Panc1 (cell line): ENCODE results near the gene AKR1C2. TPM values are rescaled to one million over a fixed set of nuclear protein-coding genes. Genes with fewer than 3 reads are reported as not detected.
"Not testable (repeated sequence)": the region's sequence is repeated elsewhere in the genome, so short reads cannot be mapped to it uniquely, and the experiment has no call there.

Source experiments
- ATAC-seq: fragments of 200-7000 bp; cut with Tn5 transposase; 2 replicates; pipeline ENCODE4 v1.9.1; 2020; ENCODE audit warnings: mild to moderate bottlenecking, moderate library complexity
- BruUV-seq: library from RNA; stranded (reverse); fragments of 400-500 nt; replicated peaks from 2 replicates; lab custom pipeline; 2021; lab: Mats Ljungman, UMichigan
- CTCF ChIA-PET: fragments of 300-600 bp; sonication (Branson Sonifier 250); formaldehyde crosslinking; loops from one replicate; lab custom pipeline; 2022; ENCODE audit warnings: antibody characterized with exemption; lab: Charles Lee
- POLR2A ChIA-PET: fragments of 300-600 bp; sonication (Branson Sonifier 250); formaldehyde crosslinking; loops from one replicate; lab custom pipeline; 2022; ENCODE audit warnings: antibody characterized with exemption; lab: Charles Lee
- DNase-seq: peaks from one replicate; pipeline ENCODE4 v3.0.0-alpha.2; 2010; ENCODE audit warnings: low read depth, low spot score
- H3K27ac ChIP-seq: 2 replicates; pipeline ENCODE4 v1.5.1; 2011; ENCODE audit warnings: mild to moderate bottlenecking, low read length, inconsistent platforms
- H3K27me3 ChIP-seq: fragments of 200-500 bp; sonication (Bioruptor generic); 2 replicates; pipeline ENCODE4 v1.6.0; 2014; ENCODE audit warnings: low read length, inconsistent platforms; ENCODE audit not compliant: control insufficient read depth, insufficient read depth
- H3K36me3 ChIP-seq: fragments of 200-500 bp; sonication (Bioruptor generic); 2 replicates; pipeline ENCODE4 v1.5.1; 2014; ENCODE audit warnings: inconsistent platforms, mild to moderate bottlenecking, low read length, moderate library complexity; ENCODE audit not compliant: control insufficient read depth, insufficient read depth
- H3K4me1 ChIP-seq: 2 replicates; pipeline ENCODE4 v1.5.1; 2011; ENCODE audit warnings: inconsistent platforms, mild to moderate bottlenecking, low read length, moderate library complexity; ENCODE audit not compliant: control insufficient read depth, insufficient read depth
- H3K4me3 ChIP-seq, 2 experiments: 2 replicates each; pipeline ENCODE4 v1.5.1; 2011 to 2012; ENCODE audit warnings: low read depth in 2 of 2, low read length in 2 of 2, mild to moderate bottlenecking in 2 of 2, inconsistent platforms in 1 of 2, moderate library complexity in 1 of 2
- H3K9me3 ChIP-seq: fragments of 200-500 bp; sonication (Bioruptor generic); 2 replicates; pipeline ENCODE4 v1.5.1; 2014; ENCODE audit warnings: low read depth, mild to moderate bottlenecking, inconsistent platforms, low read length, moderate library complexity; ENCODE audit not compliant: control insufficient read depth, insufficient read depth
- in situ Hi-C: cut with HindIII; loops from 2 replicates; pipeline ENCODE4 v1.10.0; 2016; ENCODE audit warnings: low sequenced_read_pairs, low pct_unique_long_range_greater_than_20kb
- intact Hi-C: fragments of 100-400 bp; cut with micrococcal nuclease; formaldehyde crosslinking; loops from one replicate; pipeline ENCODE4 v1.10.0; 2022; ENCODE audit not compliant: unreplicated experiment
- total RNA-seq: library from RNA; stranded (reverse); gene quantifications from one replicate; pipeline ENCODE4 v1.2.1, GENCODE V29; 2021; ENCODE audit not compliant: unreplicated experiment

The AKR1C2 gene
- total RNA-seq, 1 experiment from 2014 or later: 0.33 TPM

DNA sequence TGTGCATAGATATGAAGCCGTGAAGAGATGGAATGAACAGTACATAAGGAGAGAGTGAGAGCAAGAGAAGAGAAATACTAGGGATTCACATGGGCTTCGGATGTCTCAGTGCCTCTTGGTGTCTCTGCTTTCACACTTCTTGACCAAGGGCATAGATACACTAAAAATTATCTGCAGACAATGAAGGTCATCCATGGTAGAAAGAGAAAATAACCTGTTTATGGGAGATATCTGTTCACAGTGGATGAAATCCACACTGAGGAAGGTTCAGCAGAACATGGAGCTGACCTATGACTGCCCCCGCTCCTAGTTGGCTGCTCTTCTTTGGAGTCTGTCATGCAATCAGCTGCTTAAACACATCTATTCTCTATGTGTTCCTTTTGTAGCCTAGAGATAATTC is 34.4 kb downstream of the AKR1C2 start:
- H3K9me3 ChIP-seq, in situ Hi-C loops, DNase-seq, H3K4me1 ChIP-seq, ATAC-seq, BruUV-seq, H3K27ac ChIP-seq, CTCF ChIA-PET, H3K4me3 ChIP-seq, intact Hi-C loops, H3K27me3 ChIP-seq, POLR2A ChIA-PET, H3K36me3 ChIP-seq: not testable (repeated sequence)

- H3K27me3 ChIP-seq, POLR2A ChIA-PET, DNase-seq, H3K9me3 ChIP-seq, ATAC-seq, in situ Hi-C loops, CTCF ChIA-PET, BruUV-seq, H3K4me3 ChIP-seq, H3K27ac ChIP-seq, H3K4me1 ChIP-seq, intact Hi-C loops, H3K36me3 ChIP-seq: not testable (repeated sequence)
These were observed 36.5 kb downstream of the AKR1C2 start for GRCh38 chr10:4967189-4967588.

DNA sequence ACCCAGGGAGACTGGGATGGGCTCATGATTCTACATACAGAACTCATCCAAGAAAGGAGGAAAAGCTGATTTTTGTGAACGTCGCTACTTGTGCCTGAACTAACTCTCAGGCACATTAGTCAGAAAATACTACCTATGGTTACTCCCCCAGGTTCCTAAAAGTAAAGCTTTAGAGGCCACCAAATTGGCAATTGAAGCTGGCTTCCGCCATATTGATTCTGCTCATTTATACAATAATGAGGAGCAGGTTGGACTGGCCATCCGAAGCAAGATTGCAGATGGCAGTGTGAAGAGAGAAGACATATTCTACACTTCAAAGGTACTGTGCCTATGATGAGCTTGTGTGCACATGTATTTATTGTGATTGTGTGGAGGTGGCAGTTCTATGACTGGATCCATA is 37.9 kb downstream of the AKR1C2 start:
- H3K9me3 ChIP-seq, H3K4me3 ChIP-seq, intact Hi-C loops, H3K27me3 ChIP-seq, POLR2A ChIA-PET, DNase-seq, ATAC-seq, H3K4me1 ChIP-seq, H3K27ac ChIP-seq, CTCF ChIA-PET, in situ Hi-C loops, H3K36me3 ChIP-seq, BruUV-seq: not testable (repeated sequence)

DNA sequence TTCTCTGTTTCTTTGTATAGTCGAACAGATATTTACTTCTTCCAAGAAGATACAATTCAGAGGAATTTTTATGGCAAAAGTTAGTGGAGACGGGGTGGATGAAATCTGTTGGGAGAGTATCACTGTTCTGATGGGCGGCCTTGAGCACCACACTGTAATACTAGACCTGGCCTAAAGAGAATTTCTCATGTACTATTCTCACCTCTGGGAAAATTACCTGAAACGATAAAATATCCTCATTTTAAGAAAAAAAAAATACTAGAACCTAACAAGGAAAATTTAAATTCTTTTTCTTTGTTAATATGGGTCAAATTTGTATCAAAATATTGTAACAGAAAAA is 39.9 kb downstream of the AKR1C2 start:
- ATAC-seq, H3K9me3 ChIP-seq, BruUV-seq, POLR2A ChIA-PET, H3K36me3 ChIP-seq, DNase-seq, intact Hi-C loops, H3K4me1 ChIP-seq, H3K27me3 ChIP-seq, H3K27ac ChIP-seq, in situ Hi-C loops, H3K4me3 ChIP-seq, CTCF ChIA-PET: not testable (repeated sequence)

DNA sequence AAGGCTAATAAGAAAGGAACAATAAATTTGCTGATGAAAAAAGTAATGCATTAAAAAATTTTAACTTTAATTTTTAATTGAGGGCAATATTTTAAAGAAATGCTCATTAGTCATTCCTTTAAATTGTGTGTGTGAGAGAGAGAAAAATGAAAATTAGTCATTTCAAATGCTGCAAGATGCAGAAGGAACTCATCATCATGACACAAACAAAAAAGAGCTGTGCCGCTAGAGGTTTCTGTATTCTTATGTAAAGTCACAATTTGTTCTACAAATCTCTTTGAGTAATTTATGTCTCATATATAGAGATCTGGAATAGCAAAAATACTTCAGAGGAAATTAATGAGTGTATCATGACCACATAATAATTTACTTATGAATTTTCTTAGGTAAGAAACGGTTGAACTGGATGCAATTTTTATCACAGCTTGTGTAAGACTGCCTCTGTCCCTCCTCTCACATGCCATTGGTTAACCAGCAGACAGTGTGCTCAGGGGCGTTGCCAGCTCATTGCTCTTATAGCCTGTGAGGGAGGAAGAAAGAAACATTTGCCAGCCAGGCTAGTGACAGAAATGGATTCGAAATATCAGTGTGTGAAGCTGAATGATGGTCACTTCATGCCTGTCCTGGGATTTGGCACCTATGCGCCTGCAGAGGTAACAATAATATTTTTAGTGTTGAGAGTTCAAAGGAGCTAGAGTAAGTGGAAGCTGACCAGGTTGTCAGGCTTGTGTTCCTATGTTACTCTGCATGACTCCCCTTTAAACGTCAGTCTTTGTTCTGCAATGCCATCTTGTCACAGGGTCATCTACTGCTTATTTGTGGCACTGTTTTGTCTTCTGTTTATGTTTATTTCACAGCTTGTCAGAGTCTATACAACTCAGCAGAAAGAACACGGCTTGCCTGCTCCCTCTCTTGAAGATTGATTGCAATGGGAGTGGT is 40.5 kb downstream of the AKR1C2 start, which contains the start of gene AKR1C1:
Gene AKR1C1 (plus strand): TSS at position 540 of the 939 bp plus-strand sequence. CDS start 30 bp downstream, at position 570.
- H3K4me3 ChIP-seq, H3K9me3 ChIP-seq, CTCF ChIA-PET, ATAC-seq, H3K36me3 ChIP-seq, BruUV-seq, H3K4me1 ChIP-seq, in situ Hi-C loops, intact Hi-C loops, H3K27me3 ChIP-seq, H3K27ac ChIP-seq, POLR2A ChIA-PET, DNase-seq: not testable (repeated sequence)

DNA sequence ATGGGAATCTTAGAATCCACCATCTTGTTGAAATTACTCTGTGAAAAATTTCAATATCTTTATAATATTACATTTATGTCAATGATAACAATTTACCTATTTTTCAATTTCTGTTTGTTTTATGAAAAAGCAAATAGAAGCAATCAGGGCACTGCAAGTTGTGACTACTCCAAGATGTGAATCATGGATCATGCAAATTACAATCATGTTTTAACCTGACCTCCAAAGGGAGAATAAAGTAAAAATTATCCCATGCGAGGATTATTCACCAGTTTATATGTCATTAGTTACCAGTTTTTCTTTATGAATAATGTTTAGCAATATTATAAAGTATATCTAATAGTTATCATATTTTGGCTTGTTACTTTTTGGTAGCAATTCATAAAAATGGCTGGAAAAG is 41.3 kb downstream of the AKR1C2 start:
- CTCF ChIA-PET, intact Hi-C loops, H3K27me3 ChIP-seq, H3K4me1 ChIP-seq, BruUV-seq, H3K36me3 ChIP-seq, DNase-seq, ATAC-seq, H3K27ac ChIP-seq, H3K9me3 ChIP-seq, in situ Hi-C loops, H3K4me3 ChIP-seq, POLR2A ChIA-PET: not testable (repeated sequence)

DNA sequence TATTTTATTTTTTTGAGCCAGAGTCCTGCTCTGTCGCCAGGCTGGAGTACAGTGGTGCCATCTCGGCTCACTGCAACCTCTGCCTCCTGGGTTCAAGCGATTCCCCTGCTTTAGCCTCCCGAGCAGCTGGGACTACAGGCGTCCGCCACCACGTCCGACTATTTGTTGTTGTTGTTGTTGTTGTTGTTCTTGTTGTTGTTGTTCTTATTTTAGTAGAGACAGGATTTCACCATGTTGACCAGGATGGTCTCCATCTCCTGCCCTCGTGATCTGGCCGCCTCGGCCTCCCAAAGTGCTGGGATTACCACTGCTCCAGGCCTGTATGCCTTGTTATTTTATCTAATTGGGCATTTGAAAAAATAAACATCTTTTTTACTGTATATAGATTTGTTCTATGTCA is 42.1 kb downstream of the AKR1C2 start:
- DNase-seq, CTCF ChIA-PET, H3K9me3 ChIP-seq, H3K36me3 ChIP-seq, H3K27me3 ChIP-seq, intact Hi-C loops, ATAC-seq, H3K4me3 ChIP-seq, H3K27ac ChIP-seq, H3K4me1 ChIP-seq, BruUV-seq, in situ Hi-C loops: not testable (repeated sequence)
- POLR2A ChIA-PET: interaction anchor here (0.7 kb wide), 1 partner anchor 118 kb away, joined by 3 read pairs; no protein-coding TSS in a partner anchor
